A172 (cell line): ENCODE measurements around the gene CLTCL1. TPM values are rescaled to one million over a fixed set of nuclear protein-coding genes. Genes with fewer than 3 reads are reported as not detected.
"Not testable (repeated sequence)": the region's sequence is repeated elsewhere in the genome, so short reads cannot be mapped to it uniquely, and the experiment has no call there.

ENCODE experiments used
- DNase-seq: peaks from one replicate; pipeline ENCODE4 v3.0.0-alpha.2; 2015; ENCODE audit warnings: low spot score
- total RNA-seq: library from RNA; depleted of rRNA; stranded (reverse); fragments of >200 nt; shearing (Covaris generic); gene quantifications from 2 replicates; pipeline ENCODE4 v1.2.3, GENCODE V29; 2014

CLTCL1 gene
- total RNA-seq, 1 experiment from 2014 or later: 3.4 TPM

GRCh38 chr22:19290400-19291217 is 910 bp downstream of the CLTCL1 start:
- DNase-seq: no peak

GRCh38 chr22:19289475-19290161 is 1.9 kb downstream of the CLTCL1 start:
- peak; percentile 25 for DNase-seq

GRCh38 chr22:19287889-19288288 is 3.6 kb downstream of the CLTCL1 start:
- DNase-seq: peak; percentile 60

GRCh38 chr22:19287076-19287707 is 4.3 kb downstream of the CLTCL1 start:
- peak; percentile 62 for DNase-seq

GRCh38 chr22:19285831-19286230 is 5.7 kb downstream of the CLTCL1 start:
- no peak for DNase-seq

GRCh38 chr22:19279143-19279542 is 12.4 kb downstream of the CLTCL1 start:
- DNase-seq: not testable (repeated sequence)

GRCh38 chr22:19277785-19278184 is 13.7 kb downstream of the CLTCL1 start:
- no peak for DNase-seq

GRCh38 chr22:19275919-19276600 is 15.5 kb downstream of the CLTCL1 start:
- peak; percentile 15 for DNase-seq

- DNase-seq: no peak
Measured at GRCh38 chr22:19275513-19275912, 16.0 kb downstream of the CLTCL1 start.

- DNase-seq: no peak
Measured at GRCh38 chr22:19275104-19275503, 16.4 kb downstream of the CLTCL1 start.

GRCh38 chr22:19271856-19272535 is 19.5 kb downstream of the CLTCL1 start:
- peak; percentile 45 for DNase-seq

- DNase-seq: no peak
Measured at GRCh38 chr22:19271273-19271855, 20.2 kb downstream of the CLTCL1 start.

GRCh38 chr22:19270873-19271272 is 20.6 kb downstream of the CLTCL1 start:
- no peak for DNase-seq

GRCh38 chr22:19266547-19267086 is 24.9 kb downstream of the CLTCL1 start:
- no peak for DNase-seq

GRCh38 chr22:19265779-19266178 is 25.7 kb downstream of the CLTCL1 start:
- no peak for DNase-seq

- DNase-seq: no peak
Measured at GRCh38 chr22:19260804-19261203, 30.7 kb downstream of the CLTCL1 start.

GRCh38 chr22:19260194-19260593 is 31.3 kb downstream of the CLTCL1 start:
- no peak for DNase-seq

- not testable (repeated sequence) for DNase-seq
Measured at GRCh38 chr22:19258968-19259288, 32.6 kb downstream of the CLTCL1 start.

- DNase-seq: no peak
Measured at GRCh38 chr22:19258371-19258770, 33.1 kb downstream of the CLTCL1 start.

- DNase-seq: not testable (repeated sequence)
Measured at GRCh38 chr22:19256362-19256761, 35.2 kb downstream of the CLTCL1 start.

GRCh38 chr22:19253143-19253542 is 38.4 kb downstream of the CLTCL1 start:
- no peak for DNase-seq
